ENCODE data around the gene APOL1. TPM values are rescaled to one million over a fixed set of nuclear protein-coding genes. Genes with fewer than 3 reads are reported as not detected.

APOL1 gene
- total RNA-seq, 1 experiment from 2014 or later, result 0.30 TPM

- POLR2A ChIA-PET, result no interaction called here
- Histone ChIP-seq H3K4me3 (replicated peaks in 1 of 2; ENCODE audit: low read depth in 1 of 2, low read length in 2 of 2) (no peak overlapping the region), H3K9ac (ENCODE audit: low read length) (no peak overlapping the region), H3K4me2 (ENCODE audit: low read length) (no peak overlapping the region), H4K20me1 (ENCODE audit: insufficient read depth) (no peaks in the 10 kb centered on the region), H3K27ac (ENCODE audit: low read depth, low read length) (no peak overlapping the region), H3K4me1 (ENCODE audit: control insufficient read depth in 1 of 2, insufficient read depth in 2 of 2, low read length in 2 of 2) (no peaks in the 10 kb centered on the region), H2AFZ (ENCODE audit: low read depth, low read length, poor library complexity, severe bottlenecking) (no peak overlapping the region), H3K9me3 (ENCODE audit: control insufficient read depth in 1 of 2, insufficient read depth in 1 of 2, low read depth in 1 of 2, low read length in 2 of 2) (no peaks in the 10 kb centered on the region), H3K36me3 (ENCODE audit: control insufficient read depth in 1 of 2, insufficient read depth in 2 of 2, low read length in 2 of 2) (peaks cover 58 to 69% of the 10 kb centered on the region in 2 experiments), H3K79me2 (ENCODE audit: insufficient read depth, low read length) (peaks cover 6% of the 10 kb centered on the region; the same call in 1 of the 2 replicates), H3K27me3 (ENCODE audit: insufficient read depth, low read length) (no peaks in the 10 kb centered on the region), H3K9me2 (ENCODE audit: insufficient read depth) (no peaks in the 10 kb centered on the region)
- DNase-seq (ENCODE audit: low read depth, low spot score), result no peak
- intact Hi-C loops (cut with micrococcal nuclease), result no loop called here
- CTCF ChIA-PET, result interaction anchor here (0.7 to 1.7 kb wide), 2 partner anchors 8 to 161 kb away, joined by 3 to 4 read pairs; no protein-coding TSS in a partner anchor
- RAD21 ChIA-PET (ENCODE audit: low non-redundant PET in 1 of 2, low total read pairs in 2 of 2, uncharacterized antibody in 2 of 2, unreplicated experiment in 2 of 2), result no interaction called here
- ATAC-seq, result no peak
- no peak for TF ChIP-seq MAX (IDR thresholded peaks at IDR 0.05)
- TF ChIP-seq REST (IDR thresholded peaks at IDR 0.05; ENCODE audit: low read depth), result no peak
- TF ChIP-seq EZH2phosphoT487 (IDR thresholded peaks at IDR 0.05; ENCODE audit: borderline replicate concordance), result no peak
- TF ChIP-seq CTCF (IDR thresholded peaks at IDR 0.05 in 2 of 3, conservative IDR thresholded peaks at IDR 0.05 in 1 of 3; ENCODE audit: borderline replicate concordance in 1 of 3, insufficient read depth in 1 of 3, low read depth in 2 of 3, low read length in 2 of 3), result no peak
- BruUV-seq (replicated peaks), result no TSS peak
These were observed 55.9 kb downstream of the APOL1 start for GRCh38 chr22:36308880-36309279.

All from HCT116 (cell line).